Testis (tissue), 3 donors: ENCODE results near the gene MICA. TPM values are rescaled to one million over a fixed set of nuclear protein-coding genes. Genes with fewer than 3 reads are reported as not detected.
"Not testable (repeated sequence)": the region's sequence is repeated elsewhere in the genome, so short reads cannot be mapped to it uniquely, and the experiment has no call there.

Experiments used
- DNase-seq: peaks from one replicate; pipeline ENCODE4 v3.0.0-alpha.2; 2019
- H3K27ac ChIP-seq, 2 donors: fragments of 200-600 bp; sonication (generic); one replicate each; pipeline ENCODE4 v1.5.1; 2019
- H3K27me3 ChIP-seq: fragments of 200-600 bp; sonication (generic); one replicate; pipeline ENCODE4 v1.5.1; 2019
- H3K36me3 ChIP-seq: fragments of 200-600 bp; sonication (generic); one replicate; pipeline ENCODE4 v1.5.1; 2017; ENCODE audit warnings: low read depth; ENCODE audit errors: missing control alignments
- H3K4me1 ChIP-seq: fragments of 200-600 bp; sonication (generic); one replicate; pipeline ENCODE4 v1.5.1; 2019
- H3K4me3 ChIP-seq, 2 donors: fragments of 200-600 bp; sonication (generic); one replicate each; pipeline ENCODE4 v1.5.1; 2017 to 2019
- H3K9me3 ChIP-seq: fragments of 200-600 bp; sonication (generic); one replicate; pipeline ENCODE4 v1.5.1; 2017
- CTCF ChIP-seq, 3 experiments: fragments of 450-650 bp in 2 of 3; fragments of 200-600 bp in 1 of 3; sonication (generic) in 1 of 3; IDR thresholded peaks; one replicate each; pipeline ENCODE4 v1.5.1; 2016 to 2019; ENCODE audit warnings: antibody characterized with exemption in 3 of 3, mild to moderate bottlenecking in 2 of 3, moderate library complexity in 1 of 3
- POLR2A ChIP-seq: fragments of 450-650 bp; IDR thresholded peaks from one replicate; pipeline ENCODE4 v1.6.1; 2017; ENCODE audit warnings: antibody characterized with exemption, mild to moderate bottlenecking, moderate library complexity
- WGBS, 2 donors: methylation state at CpG; one replicate each; pipeline ENCODE4 v1.1.5; 2018; 5-methylcytosine and 5-hydroxymethylcytosine counted together
- intact Hi-C: fragments of 100-400 bp; cut with DNase I; formaldehyde crosslinking; loops from one replicate; pipeline ENCODE4 v1.15.1; 2023; ENCODE audit warnings: low total_unique reads
- polyA plus RNA-seq: library from polyadenylated mRNA; stranded (reverse); fragments of 350-450 nt; fragmentation: Illumina TruSeq; extraction: RNeasy Lipid Tissue Mini Kit (QIAGEN cat#74804); gene quantifications from one replicate; pipeline ENCODE4 v1.2.3, GENCODE V29; 2014; ENCODE audit warnings: low read depth, low replicate concordance; ENCODE audit not compliant: insufficient read depth
- total RNA-seq, 2 donors: library from RNA; depleted of rRNA; stranded (reverse); fragments of >200 nt; gene quantifications; one replicate each; pipeline ENCODE4 v1.2.3, GENCODE V29; 2016

Gene MICA
- total and polyA plus RNA-seq, 3 donors from 2014 or later = 18.2 to 28.2 (median 24.7) TPM

GRCh38 chr6:31452859-31453258 lies 49.5 kb downstream of the MICA start:
- Histone ChIP-seq H3K36me3 (no peaks in the 10 kb centered on the region), H3K4me3 (no peak overlapping the region), H3K27ac (no peak overlapping the region), H3K9me3 (no peaks in the 10 kb centered on the region), H3K27me3 (no peaks in the 10 kb centered on the region), H3K4me1 (no peaks in the 10 kb centered on the region)
- TF ChIP-seq POLR2A (no peak), CTCF (IDR thresholded peaks at IDR 0.05) (no peak)
- intact Hi-C loops = no loop called here
- DNase-seq = no peak

GRCh38 chr6:31453259-31453658 lies 49.9 kb downstream of the MICA start:
- Histone ChIP-seq H3K4me1 (no peaks in the 10 kb centered on the region), H3K27me3 (no peaks in the 10 kb centered on the region), H3K36me3 (no peaks in the 10 kb centered on the region), H3K9me3 (no peaks in the 10 kb centered on the region), H3K4me3 (no peak overlapping the region), H3K27ac (no peak overlapping the region)
- no peak for DNase-seq
- intact Hi-C loops = no loop called here
- TF ChIP-seq POLR2A (no peak), CTCF (IDR thresholded peaks at IDR 0.05) (no peak)
- WGBS, 2 donors = 85 to 93% methylated on average over 2 of the region's 2 CpGs

- H3K4me1 ChIP-seq, H3K27ac ChIP-seq, DNase-seq, H3K9me3 ChIP-seq, H3K36me3 ChIP-seq, H3K4me3 ChIP-seq, intact Hi-C loops, H3K27me3 ChIP-seq: not testable (repeated sequence)
- WGBS, 2 donors = 79 to 86% methylated on average over 5 of the region's 5 CpGs
Observed at GRCh38 chr6:31459864-31460263, 56.5 kb downstream of the MICA start.

GRCh38 chr6:31460361-31461025 lies 57.1 kb downstream of the MICA start:
- 88 to 95% methylated on average over 5 of the region's 5 CpGs for WGBS, 2 donors
- no peaks in the 10 kb centered on the region for H3K9me3 ChIP-seq
- no peaks in the 10 kb centered on the region for H3K27me3 ChIP-seq
- H3K4me1 ChIP-seq = peaks cover 8% of the 10 kb centered on the region
- no peak overlapping the region for H3K27ac ChIP-seq
- TF ChIP-seq CTCF (IDR thresholded peaks at IDR 0.05) (no peak), POLR2A (no peak)
- intact Hi-C loops = no loop called here
- no peak for DNase-seq
- H3K4me3 ChIP-seq = no peak overlapping the region
- no peaks in the 10 kb centered on the region for H3K36me3 ChIP-seq

- H3K27ac ChIP-seq = peak overlapping the region; percentile 31 to 50
Observed at GRCh38 chr6:31462026-31462963, 58.9 kb downstream of the MICA start.

More at GRCh38 chr6:31462026-31462963, 58.9 kb downstream of the MICA start:
- H3K4me1 ChIP-seq = peaks cover 8% of the 10 kb centered on the region
- TF ChIP-seq CTCF (IDR thresholded peaks at IDR 0.05) = no peak
- TF ChIP-seq POLR2A = no peak
- no peaks in the 10 kb centered on the region for H3K36me3 ChIP-seq
- intact Hi-C loops = no loop called here
- no peaks in the 10 kb centered on the region for H3K27me3 ChIP-seq
- no peak for DNase-seq
- peak overlapping the region; percentile 34 to 46 for H3K4me3 ChIP-seq
- 40 to 48% methylated on average over 11 of the region's 11 CpGs for WGBS, 2 donors
- no peaks in the 10 kb centered on the region for H3K9me3 ChIP-seq
